Activated naive CD8-positive, alpha-beta T cell treated with anti-CD3 and anti-CD28 coated beads, Interleukin-2, amount 10 ng/mL, durations not matched to agents 7 days and 5 days (primary cell): ENCODE data around the gene HNRNPA0. TPM values are rescaled to one million over a fixed set of nuclear protein-coding genes. Genes with fewer than 3 reads are reported as not detected.

ENCODE experiments used
- ATAC-seq: fragments of 150-1000 bp; cut with Tn5 transposase; one replicate; pipeline ENCODE4 v1.10.0; 2021; ENCODE audit warnings: low read depth, moderate library complexity
- POLR2A ChIA-PET: fragments of 350-600 bp; sonication (Branson Sonifier 250); formaldehyde crosslinking; loops from one replicate; lab custom pipeline; 2021; ENCODE audit warnings: antibody characterized with exemption; lab: Charles Lee
- DNase-seq: peaks from one replicate; pipeline ENCODE4 v3.0.0; 2021
- H3K27ac Mint-ChIP-seq: one replicate; pipeline ENCODE4 v1.8.0; 2022; ENCODE audit warnings: mild to moderate bottlenecking, mixed read lengths
- H3K27me3 Mint-ChIP-seq: one replicate; pipeline ENCODE4 v1.8.0; 2022; ENCODE audit warnings: mild to moderate bottlenecking, moderate library complexity, mixed read lengths
- H3K36me3 Mint-ChIP-seq: one replicate; pipeline ENCODE4 v1.8.0; 2021; ENCODE audit warnings: mild to moderate bottlenecking, mixed read lengths
- H3K4me1 Mint-ChIP-seq: one replicate; pipeline ENCODE4 v1.8.0; 2021; ENCODE audit warnings: mixed read lengths
- H3K4me3 Mint-ChIP-seq: one replicate; pipeline ENCODE4 v1.8.0; 2022; ENCODE audit warnings: mild to moderate bottlenecking, moderate library complexity, mixed read lengths
- H3K9me3 Mint-ChIP-seq: one replicate; pipeline ENCODE4 v1.8.0; 2021; ENCODE audit warnings: mixed read lengths
- total RNA-seq, 2 experiments: library from RNA; stranded (reverse); gene quantifications; one replicate each; pipeline ENCODE4 v1.2.3, GENCODE V29; 2021

HNRNPA0 gene
- total RNA-seq, 2 experiments from 2014 or later = 31.4 to 31.7 TPM

- peaks cover 3% of the 10 kb centered on the region for H3K36me3 Mint-ChIP-seq
- H3K9me3 Mint-ChIP-seq = no peaks in the 10 kb centered on the region
- ATAC-seq (no peak), DNase-seq (no peak)
- H3K27me3 Mint-ChIP-seq = no peaks in the 10 kb centered on the region
- H3K4me1 Mint-ChIP-seq = peaks cover 26% of the 10 kb centered on the region
- H3K27ac Mint-ChIP-seq = no peak overlapping the region
- no peak overlapping the region for H3K4me3 Mint-ChIP-seq
- POLR2A ChIA-PET = no interaction called here
These were observed 23.0 kb downstream of the HNRNPA0 start for GRCh38 chr5:137731176-137731575.

- H3K27me3 Mint-ChIP-seq = no peaks in the 10 kb centered on the region
- H3K27ac Mint-ChIP-seq = no peak overlapping the region
- H3K36me3 Mint-ChIP-seq = peaks cover 3% of the 10 kb centered on the region
- POLR2A ChIA-PET = no interaction called here
- ATAC-seq = no peak
- DNase-seq = no peak
- H3K4me3 Mint-ChIP-seq = no peak overlapping the region
- H3K4me1 Mint-ChIP-seq = peaks cover 26% of the 10 kb centered on the region
- no peaks in the 10 kb centered on the region for H3K9me3 Mint-ChIP-seq
These were observed 23.8 kb downstream of the HNRNPA0 start for GRCh38 chr5:137730336-137730735.

- H3K27ac Mint-ChIP-seq = no peak overlapping the region
- no peaks in the 10 kb centered on the region for H3K27me3 Mint-ChIP-seq
- H3K4me3 Mint-ChIP-seq = no peak overlapping the region
- no peak for ATAC-seq
- POLR2A ChIA-PET = no interaction called here
- H3K4me1 Mint-ChIP-seq = peaks cover 12% of the 10 kb centered on the region
- no peaks in the 10 kb centered on the region for H3K9me3 Mint-ChIP-seq
- no peak for DNase-seq
- H3K36me3 Mint-ChIP-seq = peaks cover 3% of the 10 kb centered on the region
These were observed 26.1 kb downstream of the HNRNPA0 start for GRCh38 chr5:137728048-137728447.

GRCh38 chr5:137727623-137728022 lies 26.5 kb downstream of the HNRNPA0 start:
- H3K27me3 Mint-ChIP-seq = no peaks in the 10 kb centered on the region
- DNase-seq = no peak
- POLR2A ChIA-PET = no interaction called here
- no peak overlapping the region for H3K27ac Mint-ChIP-seq
- no peak for ATAC-seq
- H3K4me1 Mint-ChIP-seq = peaks cover 10% of the 10 kb centered on the region
- no peak overlapping the region for H3K4me3 Mint-ChIP-seq
- H3K36me3 Mint-ChIP-seq = peaks cover 3% of the 10 kb centered on the region
- H3K9me3 Mint-ChIP-seq = no peaks in the 10 kb centered on the region

GRCh38 chr5:137724251-137724650 lies 29.9 kb downstream of the HNRNPA0 start:
- Mint-ChIP-seq H3K36me3 (peaks cover 15% of the 10 kb centered on the region), H3K27ac (no peak overlapping the region), H3K9me3 (no peaks in the 10 kb centered on the region), H3K4me1 (peaks cover 5% of the 10 kb centered on the region), H3K27me3 (no peaks in the 10 kb centered on the region), H3K4me3 (no peak overlapping the region)
- DNase-seq (no peak), ATAC-seq (no peak)
- POLR2A ChIA-PET = no interaction called here

GRCh38 chr5:137718611-137719010 lies 35.6 kb downstream of the HNRNPA0 start:
- POLR2A ChIA-PET = no interaction called here

GRCh38 chr5:137716337-137716736 lies 37.8 kb downstream of the HNRNPA0 start:
- H3K27ac Mint-ChIP-seq = no peak overlapping the region
- H3K9me3 Mint-ChIP-seq = peaks cover 5% of the 10 kb centered on the region
- DNase-seq (no peak), ATAC-seq (no peak)
- no peak overlapping the region for H3K4me3 Mint-ChIP-seq
- POLR2A ChIA-PET = no interaction called here
- peaks cover 48% of the 10 kb centered on the region for H3K36me3 Mint-ChIP-seq
- no peaks in the 10 kb centered on the region for H3K27me3 Mint-ChIP-seq
- peaks cover 6% of the 10 kb centered on the region for H3K4me1 Mint-ChIP-seq

More at GRCh38 chr5:137718611-137719010, 35.6 kb downstream of the HNRNPA0 start:
- Mint-ChIP-seq H3K36me3 (peaks cover 37% of the 10 kb centered on the region), H3K4me1 (peaks cover 6% of the 10 kb centered on the region), H3K4me3 (no peak overlapping the region), H3K9me3 (peaks cover 2% of the 10 kb centered on the region), H3K27me3 (no peaks in the 10 kb centered on the region), H3K27ac (no peak overlapping the region)
- DNase-seq = no peak
- ATAC-seq = no peak

GRCh38 chr5:137715456-137715855 lies 38.7 kb downstream of the HNRNPA0 start:
- no peak overlapping the region for H3K27ac Mint-ChIP-seq
- DNase-seq = no peak
- H3K4me1 Mint-ChIP-seq = peaks cover 1% of the 10 kb centered on the region
- no peak for ATAC-seq
- no peaks in the 10 kb centered on the region for H3K27me3 Mint-ChIP-seq
- H3K36me3 Mint-ChIP-seq = peaks cover 48% of the 10 kb centered on the region
- no peak overlapping the region for H3K4me3 Mint-ChIP-seq
- POLR2A ChIA-PET = no interaction called here
- H3K9me3 Mint-ChIP-seq = peaks cover 7% of the 10 kb centered on the region

GRCh38 chr5:137714946-137715345 lies 39.2 kb downstream of the HNRNPA0 start:
- Mint-ChIP-seq H3K9me3 (peaks cover 7% of the 10 kb centered on the region), H3K4me3 (no peak overlapping the region), H3K4me1 (peaks cover 1% of the 10 kb centered on the region), H3K27ac (no peak overlapping the region), H3K36me3 (peaks cover 47% of the 10 kb centered on the region), H3K27me3 (no peaks in the 10 kb centered on the region)
- ATAC-seq (no peak), DNase-seq (no peak)
- POLR2A ChIA-PET = no interaction called here

GRCh38 chr5:137714494-137714893 lies 39.7 kb downstream of the HNRNPA0 start:
- ATAC-seq = no peak
- H3K4me3 Mint-ChIP-seq = no peak overlapping the region
- H3K27ac Mint-ChIP-seq = no peak overlapping the region
- POLR2A ChIA-PET = no interaction called here
- H3K4me1 Mint-ChIP-seq = peaks cover 1% of the 10 kb centered on the region
- peaks cover 48% of the 10 kb centered on the region for H3K36me3 Mint-ChIP-seq
- DNase-seq = no peak
- peaks cover 7% of the 10 kb centered on the region for H3K9me3 Mint-ChIP-seq
- H3K27me3 Mint-ChIP-seq = no peaks in the 10 kb centered on the region

- Mint-ChIP-seq H3K27me3 (no peaks in the 10 kb centered on the region), H3K36me3 (peaks cover 55% of the 10 kb centered on the region), H3K4me1 (peaks cover 3% of the 10 kb centered on the region), H3K27ac (no peak overlapping the region), H3K9me3 (peaks cover 7% of the 10 kb centered on the region), H3K4me3 (no peak overlapping the region)
- ATAC-seq (no peak), DNase-seq (no peak)
- POLR2A ChIA-PET = interaction anchor here (0.6 kb wide), 1 partner anchor 23 kb away, joined by 3 read pairs; no protein-coding TSS in a partner anchor
These were observed 42.0 kb downstream of the HNRNPA0 start for GRCh38 chr5:137712139-137712667.

- peaks cover 59% of the 10 kb centered on the region for H3K36me3 Mint-ChIP-seq
- POLR2A ChIA-PET = no interaction called here
- ATAC-seq = no peak
- no peak for DNase-seq
- H3K27ac Mint-ChIP-seq = no peak overlapping the region
- peaks cover 7% of the 10 kb centered on the region for H3K9me3 Mint-ChIP-seq
- no peak overlapping the region for H3K4me3 Mint-ChIP-seq
- H3K4me1 Mint-ChIP-seq = peaks cover 3% of the 10 kb centered on the region
- H3K27me3 Mint-ChIP-seq = no peaks in the 10 kb centered on the region
These were observed 44.1 kb downstream of the HNRNPA0 start for GRCh38 chr5:137710086-137710485.

GRCh38 chr5:137708796-137709559 lies 45.2 kb downstream of the HNRNPA0 start:
- Mint-ChIP-seq H3K4me1 (peaks cover 2% of the 10 kb centered on the region), H3K36me3 (peaks cover 53% of the 10 kb centered on the region), H3K27me3 (no peaks in the 10 kb centered on the region), H3K4me3 (no peak overlapping the region), H3K27ac (no peak overlapping the region), H3K9me3 (peaks cover 5% of the 10 kb centered on the region)
- POLR2A ChIA-PET = no interaction called here
- no peak for ATAC-seq
- DNase-seq = no peak

- Mint-ChIP-seq H3K4me3 (no peak overlapping the region), H3K4me1 (peaks cover 2% of the 10 kb centered on the region), H3K27me3 (no peaks in the 10 kb centered on the region), H3K27ac (no peak overlapping the region), H3K36me3 (peaks cover 55% of the 10 kb centered on the region), H3K9me3 (peaks cover 4% of the 10 kb centered on the region)
- ATAC-seq (no peak), DNase-seq (no peak)
- POLR2A ChIA-PET = no interaction called here
These were observed 46.1 kb downstream of the HNRNPA0 start for GRCh38 chr5:137708062-137708461.
